Bronchial epithelial cell (primary cell): Measurements from ENCODE around the gene OGFOD1. TPM values are rescaled to one million over a fixed set of nuclear protein-coding genes. Genes with fewer than 3 reads are reported as not detected.

Experiments
- DNase-seq: peaks from one replicate; pipeline ENCODE4 v3.0.0-alpha.2; 2010; ENCODE audit warnings: low read depth
- FAIRE-seq: peaks from 2 replicates; lab custom pipeline; 2011; peaks lifted over from hg19 to GRCh38; lab: Jason Lieb, UNC
- H3K27me3 ChIP-seq: 2 replicates; pipeline ENCODE4 v1.5.1; 2011; ENCODE audit warnings: low read length; ENCODE audit not compliant: control insufficient read depth, insufficient read depth
- H3K36me3 ChIP-seq: 2 replicates; pipeline ENCODE4 v1.5.1; 2011; ENCODE audit warnings: low read length; ENCODE audit not compliant: control insufficient read depth, insufficient read depth
- H3K4me3 ChIP-seq: 2 replicates; pipeline ENCODE4 v1.5.1; 2011; ENCODE audit warnings: mild to moderate bottlenecking, low read depth, low read length, control low read depth
- total RNA-seq: library from RNA; depleted of rRNA; stranded (reverse); fragments of >200 nt; gene quantifications from 2 replicates; pipeline ENCODE4 v1.2.1, GENCODE V29; 2014
- TF ChIP-seq, protein P1 (sequence below): IDR thresholded peaks from 2 replicates; pipeline ENCODE4 v1.5.1; 2011; ENCODE audit warnings: mild to moderate bottlenecking, moderate library complexity, low read length, control low read depth, inconsistent platforms; ENCODE audit not compliant: insufficient read depth, severe bottlenecking

Gene OGFOD1
- total RNA-seq, 1 donor from 2014 or later = 30.0 TPM

DNA sequence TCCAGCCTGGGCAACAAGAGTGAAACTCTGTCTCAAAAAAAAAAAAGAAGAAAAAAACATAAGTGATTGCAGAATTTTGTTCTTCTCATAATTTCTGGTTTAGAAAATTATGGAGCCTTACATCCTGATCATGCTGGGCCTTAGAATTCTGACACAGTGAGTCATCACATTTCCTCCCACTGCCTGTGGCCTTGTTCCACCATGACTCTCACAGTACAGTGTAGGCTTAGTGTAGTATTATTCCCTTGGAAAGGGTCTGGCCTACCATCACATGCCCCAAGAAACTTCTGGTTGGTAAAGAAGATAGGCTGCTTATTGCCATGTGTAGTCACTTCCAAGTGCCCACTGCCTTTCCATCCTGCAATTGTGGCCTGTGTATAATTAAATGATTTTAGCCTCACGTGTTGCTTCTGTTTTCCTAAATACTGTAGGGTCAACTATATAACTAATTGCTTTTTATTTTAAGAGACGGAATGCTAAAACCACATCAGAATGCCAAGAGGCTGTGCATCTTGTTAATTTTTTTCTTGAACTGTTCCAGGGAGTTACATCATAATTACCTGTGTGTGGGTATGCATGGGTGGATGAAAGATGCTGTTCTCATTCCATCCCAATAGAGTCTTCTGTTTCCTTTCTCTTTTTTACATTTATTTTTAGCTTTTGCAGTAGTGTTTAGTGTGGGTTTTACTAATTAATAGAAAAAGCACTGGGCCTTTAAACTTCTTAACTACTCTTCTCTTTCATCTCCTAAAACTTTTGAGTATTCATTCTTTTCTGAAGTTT is 25.9 kb downstream of the OGFOD1 start:
- no peak overlapping the region for H3K4me3 ChIP-seq
- H3K36me3 ChIP-seq = peaks cover 16% of the 10 kb centered on the region
- no peaks in the 10 kb centered on the region for H3K27me3 ChIP-seq
- DNase-seq (peak; percentile 83), FAIRE-seq (no peak)
- TF ChIP-seq, protein P1, sequence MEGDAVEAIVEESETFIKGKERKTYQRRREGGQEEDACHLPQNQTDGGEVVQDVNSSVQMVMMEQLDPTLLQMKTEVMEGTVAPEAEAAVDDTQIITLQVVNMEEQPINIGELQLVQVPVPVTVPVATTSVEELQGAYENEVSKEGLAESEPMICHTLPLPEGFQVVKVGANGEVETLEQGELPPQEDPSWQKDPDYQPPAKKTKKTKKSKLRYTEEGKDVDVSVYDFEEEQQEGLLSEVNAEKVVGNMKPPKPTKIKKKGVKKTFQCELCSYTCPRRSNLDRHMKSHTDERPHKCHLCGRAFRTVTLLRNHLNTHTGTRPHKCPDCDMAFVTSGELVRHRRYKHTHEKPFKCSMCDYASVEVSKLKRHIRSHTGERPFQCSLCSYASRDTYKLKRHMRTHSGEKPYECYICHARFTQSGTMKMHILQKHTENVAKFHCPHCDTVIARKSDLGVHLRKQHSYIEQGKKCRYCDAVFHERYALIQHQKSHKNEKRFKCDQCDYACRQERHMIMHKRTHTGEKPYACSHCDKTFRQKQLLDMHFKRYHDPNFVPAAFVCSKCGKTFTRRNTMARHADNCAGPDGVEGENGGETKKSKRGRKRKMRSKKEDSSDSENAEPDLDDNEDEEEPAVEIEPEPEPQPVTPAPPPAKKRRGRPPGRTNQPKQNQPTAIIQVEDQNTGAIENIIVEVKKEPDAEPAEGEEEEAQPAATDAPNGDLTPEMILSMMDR = no peak

DNA sequence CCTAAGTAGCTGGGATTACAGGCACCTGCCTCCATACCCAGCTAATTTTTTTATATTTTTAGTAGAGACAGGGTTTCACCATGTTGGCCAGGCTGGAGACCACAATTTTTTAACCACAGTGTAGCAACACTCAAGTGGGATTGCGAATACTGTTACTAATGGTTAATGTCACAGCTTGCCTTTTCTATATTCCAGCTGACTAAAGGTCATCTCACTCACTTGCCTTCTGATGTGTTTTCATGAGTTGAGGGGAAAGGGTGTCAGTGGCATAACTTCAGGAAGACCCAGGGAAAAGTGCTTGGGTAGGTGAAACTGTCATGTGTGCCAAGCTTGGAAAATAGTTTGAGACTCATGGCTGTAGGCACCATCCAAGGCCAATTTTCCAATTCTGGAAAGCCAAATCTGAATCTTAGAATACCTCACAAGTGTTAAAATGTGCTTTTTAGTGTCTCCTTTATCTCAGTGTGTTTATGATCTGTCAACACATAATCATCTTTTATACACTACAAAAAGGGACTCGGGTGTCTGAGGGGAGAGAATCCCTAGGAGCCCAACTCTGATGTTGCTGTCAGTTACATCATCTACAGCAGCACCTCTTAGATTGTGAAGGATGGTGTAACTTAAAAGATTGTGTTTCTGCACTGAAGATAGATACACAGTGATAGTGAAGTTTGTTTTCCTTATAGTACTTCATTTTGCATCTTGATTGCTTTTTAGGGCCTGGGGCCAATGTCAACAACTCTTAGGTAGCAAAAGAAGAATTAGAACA is 27.1 kb downstream of the OGFOD1 start:
- TF ChIP-seq, protein P1 = no peak
- no peak for DNase-seq
- H3K4me3 ChIP-seq = no peak overlapping the region
- H3K36me3 ChIP-seq = peaks cover 14% of the 10 kb centered on the region
- FAIRE-seq = no peak
- no peaks in the 10 kb centered on the region for H3K27me3 ChIP-seq

DNA sequence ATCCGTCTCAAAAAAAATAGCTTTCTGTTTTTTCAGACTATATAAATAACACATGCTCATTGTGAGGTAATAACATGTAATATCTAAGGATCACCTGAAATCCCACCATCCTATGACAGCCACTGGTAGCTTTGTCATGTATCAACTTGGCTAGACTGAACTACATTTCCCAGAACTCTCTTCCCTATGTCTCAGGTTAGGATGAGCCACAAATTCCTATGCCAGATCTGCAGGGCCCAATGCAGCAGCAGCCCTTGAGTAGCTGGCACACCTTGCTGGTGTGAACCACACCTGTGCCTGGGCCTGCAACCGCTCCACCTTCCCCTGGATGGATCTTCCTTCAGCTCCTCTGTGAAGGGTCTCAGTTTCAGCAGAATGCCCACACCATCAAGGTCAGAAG is 28.1 kb downstream of the OGFOD1 start:
- Histone ChIP-seq H3K27me3 (no peaks in the 10 kb centered on the region), H3K36me3 (peaks cover 14% of the 10 kb centered on the region), H3K4me3 (no peak overlapping the region)
- no peak for FAIRE-seq
- DNase-seq = no peak
- TF ChIP-seq, protein P1 = no peak

DNA sequence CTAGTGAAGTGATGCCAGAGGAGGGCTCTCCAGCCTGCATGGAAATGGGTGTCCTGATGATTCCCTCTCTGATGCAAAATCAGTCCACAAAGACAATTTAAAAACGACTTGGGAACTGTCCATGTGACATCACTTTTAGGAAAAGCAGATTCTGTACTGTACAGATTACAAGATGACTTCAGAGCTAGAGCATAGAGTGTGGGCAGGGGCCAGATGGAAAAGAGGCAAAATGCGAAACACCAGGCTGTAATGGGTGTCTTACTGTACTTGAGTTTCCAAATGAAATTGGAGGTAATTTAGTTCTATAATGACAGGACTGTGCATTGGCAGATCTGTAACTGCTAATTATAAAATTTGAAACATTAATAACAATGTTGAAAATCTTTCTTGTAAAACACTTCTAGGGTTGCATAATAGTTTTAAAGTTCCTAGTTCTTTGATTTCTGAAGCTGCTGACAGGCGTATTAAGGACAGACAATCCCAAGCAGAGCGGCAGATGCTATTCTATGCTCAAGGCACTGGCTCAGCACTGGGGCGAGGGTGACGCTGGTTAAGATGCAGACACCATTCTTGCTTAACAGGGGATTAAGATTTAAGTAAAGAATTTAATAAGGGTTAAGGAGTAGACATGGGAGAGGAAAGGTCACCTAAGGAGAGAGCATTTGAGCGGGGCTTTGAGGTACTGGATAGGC is 29.6 kb downstream of the OGFOD1 start:
- TF ChIP-seq, protein P1 = no peak
- Histone ChIP-seq H3K27me3 (no peaks in the 10 kb centered on the region), H3K4me3 (no peak overlapping the region), H3K36me3 (peaks cover 8% of the 10 kb centered on the region)
- no peak for DNase-seq
- FAIRE-seq = no peak

DNA sequence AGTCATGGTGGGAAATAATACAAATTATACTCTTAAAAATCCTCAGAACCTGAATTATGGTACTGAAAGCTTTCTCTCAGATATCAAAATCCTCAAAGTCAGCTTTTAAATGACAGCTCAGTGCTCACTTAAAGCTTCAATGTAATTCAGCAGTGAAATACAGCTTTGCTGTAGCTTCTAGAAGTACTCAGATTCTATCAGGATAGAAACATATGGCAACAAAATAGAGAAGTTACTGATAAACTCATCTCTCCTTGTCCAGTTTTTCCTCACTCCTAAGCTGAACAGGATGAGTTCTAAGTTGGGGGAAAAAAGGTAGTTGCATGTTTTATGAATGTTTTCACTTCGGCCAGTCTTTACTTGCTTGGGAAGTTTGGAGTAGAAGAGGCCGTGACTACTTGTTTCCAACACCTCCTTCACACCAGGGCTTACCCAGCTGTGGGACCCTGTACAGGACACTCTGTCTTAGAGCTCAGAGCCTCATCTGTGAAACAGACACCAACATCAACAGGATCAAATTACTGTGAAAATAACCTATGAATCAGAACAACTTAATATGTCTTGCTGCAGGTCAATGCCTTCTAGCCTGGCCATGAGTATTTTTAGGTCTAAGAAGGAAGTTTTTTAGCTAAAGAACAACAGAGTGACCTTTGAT is 30.2 kb downstream of the OGFOD1 start:
- no peak for FAIRE-seq

More for the DNA sequence above, 30.2 kb downstream of the OGFOD1 start:
- no peaks in the 10 kb centered on the region for H3K27me3 ChIP-seq
- peaks cover 6% of the 10 kb centered on the region for H3K36me3 ChIP-seq
- TF ChIP-seq, protein P1 = no peak
- H3K4me3 ChIP-seq = no peak overlapping the region
- peak; percentile 13 for DNase-seq
